Parathyroid adenoma (tissue), 2 donors: Measurements from ENCODE around the gene CELSR2.

Experiments used
- H2AFZ ChIP-seq: fragments of 300-600 bp; sonication (generic); one replicate; pipeline ENCODE4 v1.7.0; 2017; ENCODE audit warnings: antibody characterized with exemption, mild to moderate bottlenecking
- H3K27ac ChIP-seq: fragments of 300-600 bp; sonication (generic); one replicate; pipeline ENCODE4 v1.7.0; 2017
- H3K27me3 ChIP-seq: fragments of 300-600 bp; sonication (generic); one replicate; pipeline ENCODE4 v1.7.0; 2017; ENCODE audit warnings: low read length; ENCODE audit not compliant: control insufficient read depth, insufficient read depth
- H3K36me3 ChIP-seq: fragments of 300-600 bp; sonication (generic); one replicate; pipeline ENCODE4 v1.7.0; 2017; ENCODE audit warnings: low read length; ENCODE audit not compliant: control insufficient read depth, insufficient read depth
- H3K4me1 ChIP-seq: fragments of 300-600 bp; sonication (generic); one replicate; pipeline ENCODE4 v1.7.0; 2017; ENCODE audit warnings: control low read depth
- H3K4me2 ChIP-seq: fragments of 300-600 bp; sonication (generic); one replicate; pipeline ENCODE4 v1.7.0; 2017; ENCODE audit warnings: low read length
- H3K4me3 ChIP-seq: fragments of 300-600 bp; sonication (generic); one replicate; pipeline ENCODE4 v1.7.0; 2017; ENCODE audit warnings: low read depth, low read length
- H3K79me2 ChIP-seq: fragments of 300-600 bp; sonication (generic); one replicate; pipeline ENCODE4 v1.7.0; 2017; ENCODE audit warnings: control low read depth
- H3K9ac ChIP-seq: fragments of 300-600 bp; sonication (generic); one replicate; pipeline ENCODE4 v1.7.0; 2017; ENCODE audit warnings: mild to moderate bottlenecking
- H3K9me3 ChIP-seq: fragments of 300-600 bp; sonication (generic); one replicate; pipeline ENCODE4 v1.7.0; 2017; ENCODE audit warnings: low read length; ENCODE audit not compliant: control insufficient read depth
- CTCF ChIP-seq: fragments of 300-600 bp; sonication (generic); IDR thresholded peaks from one replicate; pipeline ENCODE4 v1.7.0; 2017; ENCODE audit warnings: antibody characterized with exemption, mild to moderate bottlenecking
- donor health status: primary hyperparathyroidism.

CELSR2 gene, protein sequence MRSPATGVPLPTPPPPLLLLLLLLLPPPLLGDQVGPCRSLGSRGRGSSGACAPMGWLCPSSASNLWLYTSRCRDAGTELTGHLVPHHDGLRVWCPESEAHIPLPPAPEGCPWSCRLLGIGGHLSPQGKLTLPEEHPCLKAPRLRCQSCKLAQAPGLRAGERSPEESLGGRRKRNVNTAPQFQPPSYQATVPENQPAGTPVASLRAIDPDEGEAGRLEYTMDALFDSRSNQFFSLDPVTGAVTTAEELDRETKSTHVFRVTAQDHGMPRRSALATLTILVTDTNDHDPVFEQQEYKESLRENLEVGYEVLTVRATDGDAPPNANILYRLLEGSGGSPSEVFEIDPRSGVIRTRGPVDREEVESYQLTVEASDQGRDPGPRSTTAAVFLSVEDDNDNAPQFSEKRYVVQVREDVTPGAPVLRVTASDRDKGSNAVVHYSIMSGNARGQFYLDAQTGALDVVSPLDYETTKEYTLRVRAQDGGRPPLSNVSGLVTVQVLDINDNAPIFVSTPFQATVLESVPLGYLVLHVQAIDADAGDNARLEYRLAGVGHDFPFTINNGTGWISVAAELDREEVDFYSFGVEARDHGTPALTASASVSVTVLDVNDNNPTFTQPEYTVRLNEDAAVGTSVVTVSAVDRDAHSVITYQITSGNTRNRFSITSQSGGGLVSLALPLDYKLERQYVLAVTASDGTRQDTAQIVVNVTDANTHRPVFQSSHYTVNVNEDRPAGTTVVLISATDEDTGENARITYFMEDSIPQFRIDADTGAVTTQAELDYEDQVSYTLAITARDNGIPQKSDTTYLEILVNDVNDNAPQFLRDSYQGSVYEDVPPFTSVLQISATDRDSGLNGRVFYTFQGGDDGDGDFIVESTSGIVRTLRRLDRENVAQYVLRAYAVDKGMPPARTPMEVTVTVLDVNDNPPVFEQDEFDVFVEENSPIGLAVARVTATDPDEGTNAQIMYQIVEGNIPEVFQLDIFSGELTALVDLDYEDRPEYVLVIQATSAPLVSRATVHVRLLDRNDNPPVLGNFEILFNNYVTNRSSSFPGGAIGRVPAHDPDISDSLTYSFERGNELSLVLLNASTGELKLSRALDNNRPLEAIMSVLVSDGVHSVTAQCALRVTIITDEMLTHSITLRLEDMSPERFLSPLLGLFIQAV (N-terminal part only)

GRCh38 chr1:109248797-109249629 lies at the start of gene CELSR2:
Gene CELSR2, plus strand, starts transcription at chr1:109249539. Its CDS starts 541 bp downstream, at chr1:109250080.
- peak within 1 kb of the TSS; percentile 75 for H2AFZ ChIP-seq
- peaks cover 3% of the 10 kb centered on the region for H3K4me1 ChIP-seq
- peak within 1 kb of the TSS; percentile 4 for H3K4me3 ChIP-seq
- H3K36me3 ChIP-seq = no peaks in the 10 kb centered on the region
- H3K9me3 ChIP-seq = no peaks in the 10 kb centered on the region
- peak within 1 kb of the TSS; percentile 70 for H3K4me2 ChIP-seq
- no peak for TF ChIP-seq CTCF
- no peaks in the 10 kb centered on the region for H3K27me3 ChIP-seq
- no peak within 1 kb of the TSS for H3K27ac ChIP-seq
- no peaks in the 10 kb centered on the region for H3K79me2 ChIP-seq
- no peak within 1 kb of the TSS for H3K9ac ChIP-seq

DNA sequence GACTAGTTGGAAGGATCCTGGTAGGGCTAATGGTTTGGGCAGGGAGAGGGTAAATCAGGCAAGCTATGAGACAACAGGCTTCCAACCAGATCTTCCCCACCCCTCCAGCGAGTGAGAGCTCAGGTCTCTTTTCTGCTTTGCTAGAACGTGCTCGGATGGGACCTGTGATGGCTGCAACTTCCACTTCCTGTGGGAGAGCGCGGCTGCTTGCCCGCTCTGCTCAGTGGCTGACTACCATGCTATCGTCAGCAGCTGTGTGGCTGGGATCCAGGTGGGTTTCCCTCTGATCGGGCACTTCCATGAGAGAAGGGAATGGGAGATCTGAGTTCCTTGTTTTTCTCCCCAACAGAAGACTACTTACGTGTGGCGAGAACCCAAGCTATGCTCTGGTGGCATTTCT lies 49.6 kb upstream of the CELSR2 start:
- TF ChIP-seq CTCF = no peak
- no peak overlapping the region for H3K4me3 ChIP-seq
- H3K4me1 ChIP-seq = no peaks in the 10 kb centered on the region
- H3K27me3 ChIP-seq = no peaks in the 10 kb centered on the region
- H3K4me2 ChIP-seq = no peak overlapping the region
- H3K36me3 ChIP-seq = no peaks in the 10 kb centered on the region
- no peak overlapping the region for H3K9ac ChIP-seq
- H3K79me2 ChIP-seq = no peaks in the 10 kb centered on the region
- no peak overlapping the region for H2AFZ ChIP-seq
- H3K9me3 ChIP-seq = no peaks in the 10 kb centered on the region
- H3K27ac ChIP-seq = no peak overlapping the region

DNA sequence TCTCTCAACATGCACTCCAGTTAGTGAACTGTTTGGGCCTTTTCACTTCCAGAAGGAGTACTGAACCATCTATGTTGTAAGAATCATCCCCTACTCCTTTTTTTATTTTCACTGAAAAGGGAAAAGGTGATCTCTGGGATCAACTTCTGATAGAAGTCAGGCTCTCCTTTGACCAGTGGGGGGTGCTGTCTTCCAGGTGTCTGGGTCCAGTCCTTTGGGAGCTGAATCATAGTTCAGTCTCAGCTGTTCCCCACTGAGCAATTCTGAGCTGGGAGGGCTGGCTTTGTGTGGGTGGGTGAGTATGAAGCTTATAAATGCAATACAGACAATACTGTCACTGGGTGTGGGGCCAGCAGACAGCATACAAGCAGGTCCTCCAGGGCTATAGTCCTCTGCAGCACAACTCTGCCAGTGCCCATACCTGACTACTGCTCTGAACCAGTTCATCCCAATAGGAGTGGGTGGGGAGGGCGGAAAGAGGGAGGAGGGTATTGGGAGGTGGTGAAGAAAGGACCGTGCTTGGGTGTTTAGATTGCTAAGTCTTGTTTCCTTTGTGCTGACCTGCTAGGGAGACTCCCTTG lies 48.1 kb upstream of the CELSR2 start:
- Histone ChIP-seq H3K79me2 (no peaks in the 10 kb centered on the region), H3K27ac (no peak overlapping the region), H3K4me3 (no peak overlapping the region), H3K4me2 (no peak overlapping the region), H3K27me3 (no peaks in the 10 kb centered on the region), H3K9me3 (no peaks in the 10 kb centered on the region), H3K9ac (no peak overlapping the region), H2AFZ (no peak overlapping the region), H3K36me3 (no peaks in the 10 kb centered on the region), H3K4me1 (no peaks in the 10 kb centered on the region)
- TF ChIP-seq CTCF = no peak

DNA sequence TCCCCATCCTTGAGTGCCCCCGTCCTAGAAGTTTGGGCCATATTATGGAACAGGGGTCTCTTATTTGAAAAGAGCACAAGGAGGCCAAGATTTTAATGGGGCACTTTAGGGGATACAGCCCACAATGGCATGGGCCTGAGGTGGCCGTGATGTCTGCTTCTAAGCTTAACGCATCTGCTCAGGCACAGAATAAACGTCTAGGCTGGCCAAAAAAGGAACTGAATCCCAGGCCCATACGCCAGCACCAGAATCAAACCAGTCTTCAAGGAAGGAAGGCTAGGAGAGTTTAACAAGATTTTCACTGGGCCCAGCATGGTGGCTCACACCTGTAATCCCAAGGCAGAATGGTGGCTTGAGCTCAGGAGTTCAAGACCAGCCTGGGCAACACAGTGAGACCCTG lies 44.9 kb upstream of the CELSR2 start:
- Histone ChIP-seq H3K4me2 (no peak overlapping the region), H3K4me1 (no peaks in the 10 kb centered on the region), H3K36me3 (no peaks in the 10 kb centered on the region), H3K27ac (no peak overlapping the region), H3K9me3 (no peaks in the 10 kb centered on the region), H3K27me3 (no peaks in the 10 kb centered on the region), H3K79me2 (no peaks in the 10 kb centered on the region), H3K4me3 (no peak overlapping the region), H3K9ac (no peak overlapping the region), H2AFZ (no peak overlapping the region)
- no peak for TF ChIP-seq CTCF
